ENCODE measurements around the gene ZNF496.

ZNF496 gene

DNA sequence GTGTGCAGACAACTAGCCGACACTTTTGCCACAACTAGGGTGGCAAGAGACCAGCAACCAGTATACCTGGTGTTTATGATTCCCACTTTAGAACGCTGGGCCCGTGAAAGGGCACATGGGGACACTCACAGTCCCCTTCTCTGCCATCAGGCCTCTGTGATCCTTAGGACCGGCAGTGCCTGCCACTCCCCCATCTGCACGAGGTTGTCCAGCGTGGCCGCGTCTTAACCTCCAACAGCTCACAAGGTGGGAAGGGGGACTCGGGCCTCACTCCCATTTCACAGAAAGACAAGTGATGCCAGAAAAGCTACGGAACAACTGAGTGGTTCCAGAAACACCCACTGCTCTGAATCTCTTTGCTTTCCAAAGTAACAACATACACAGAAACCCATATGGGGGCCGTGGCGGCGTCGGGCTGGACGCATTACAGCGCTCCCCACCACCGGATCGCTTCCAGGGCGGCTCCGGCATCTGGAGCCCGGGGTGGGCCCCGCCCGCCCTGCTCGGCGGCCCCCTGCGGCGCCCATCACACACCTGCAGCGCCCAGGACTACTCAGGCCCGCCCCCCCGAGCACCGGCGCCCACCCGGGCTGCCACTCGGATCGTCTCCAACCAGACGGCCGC lies 1.0 kb downstream of the ZNF496 start:
- in situ Hi-C loops (cut with MboI; ENCODE audit: low sequenced_read_pairs) = no loop called here

DNA sequence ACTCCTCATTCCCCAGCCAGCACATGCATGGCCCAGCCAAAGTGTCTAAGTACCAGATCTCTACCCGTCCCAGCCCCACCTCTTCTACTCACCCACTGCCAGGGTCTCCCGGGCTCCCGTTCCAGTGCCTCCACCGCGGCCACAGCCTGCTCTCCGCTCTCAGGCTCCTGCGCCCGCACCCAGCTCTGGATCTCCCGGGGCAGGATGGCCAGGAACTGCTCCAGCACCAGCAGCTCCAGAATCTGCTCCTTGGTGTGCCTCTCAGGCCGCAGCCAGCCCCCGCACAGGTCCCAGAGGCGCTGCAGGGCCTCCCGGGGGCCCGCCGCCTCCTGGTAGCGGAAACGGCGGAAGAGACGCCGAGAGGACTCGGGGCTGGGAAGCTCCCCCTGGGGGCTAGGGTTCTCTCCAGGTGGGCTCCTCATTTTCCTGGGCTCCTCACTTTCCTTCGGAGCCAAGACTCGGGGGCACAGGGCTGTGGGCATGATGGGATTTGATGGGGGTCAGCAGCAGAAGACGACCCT lies 2.5 kb downstream of the ZNF496 start:
- in situ Hi-C loops (cut with MboI; ENCODE audit: low sequenced_read_pairs) = no loop called here

DNA sequence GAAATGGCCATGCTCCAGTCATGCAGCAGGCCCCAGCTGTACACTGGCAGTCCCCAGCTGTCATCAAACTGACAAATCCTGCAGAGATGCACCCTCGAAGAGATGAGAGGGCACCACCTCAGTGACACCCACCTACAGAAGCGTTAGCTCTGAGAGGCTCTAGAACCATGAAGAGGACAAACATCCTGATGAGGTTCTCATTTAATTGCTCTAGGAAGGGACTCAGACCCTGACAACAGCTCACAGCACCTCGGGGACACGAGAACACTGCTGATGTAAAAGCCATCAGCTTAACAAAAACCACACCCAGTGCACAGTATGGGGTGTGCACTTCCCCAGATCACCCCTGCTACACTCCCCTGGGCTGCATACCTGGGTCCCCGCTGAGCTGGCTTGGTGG lies 3.4 kb downstream of the ZNF496 start:
- in situ Hi-C loops (cut with MboI; ENCODE audit: low sequenced_read_pairs) = no loop called here

DNA sequence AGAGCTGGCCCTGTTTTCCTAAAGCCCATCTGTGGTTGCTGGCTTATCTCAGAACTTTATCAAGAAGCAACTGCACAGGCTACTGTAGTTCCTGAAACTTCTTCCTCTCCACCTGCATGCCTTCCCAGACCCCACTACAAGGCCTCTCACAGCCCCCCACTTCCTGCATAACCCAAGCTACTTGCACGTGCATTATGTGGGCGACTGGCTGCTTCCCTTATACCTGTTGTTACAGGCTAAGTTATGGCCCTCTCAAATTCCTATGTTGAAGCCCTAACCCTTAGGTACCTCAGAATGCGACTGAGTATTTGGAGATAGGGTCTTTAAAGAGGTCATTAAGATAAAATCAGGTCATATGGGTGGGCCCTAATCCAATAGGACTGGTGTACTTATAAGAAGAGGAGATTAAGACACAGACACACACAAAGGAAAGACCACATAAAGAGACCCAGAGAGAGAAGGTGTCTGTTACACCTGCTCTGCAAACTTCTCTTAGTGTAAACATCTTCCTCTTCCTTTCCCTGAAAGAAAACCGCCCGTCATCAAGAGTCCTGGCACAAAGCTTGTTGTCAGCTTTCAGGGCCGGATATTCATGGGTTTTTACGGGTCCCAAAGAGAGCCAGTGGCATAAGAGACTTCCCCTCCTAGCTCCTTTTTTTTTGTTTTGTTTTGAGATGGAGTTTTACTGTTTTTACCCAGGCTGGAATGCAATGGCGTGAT lies 5.1 kb downstream of the ZNF496 start:
- in situ Hi-C loops (cut with MboI; ENCODE audit: low sequenced_read_pairs) = no loop called here

DNA sequence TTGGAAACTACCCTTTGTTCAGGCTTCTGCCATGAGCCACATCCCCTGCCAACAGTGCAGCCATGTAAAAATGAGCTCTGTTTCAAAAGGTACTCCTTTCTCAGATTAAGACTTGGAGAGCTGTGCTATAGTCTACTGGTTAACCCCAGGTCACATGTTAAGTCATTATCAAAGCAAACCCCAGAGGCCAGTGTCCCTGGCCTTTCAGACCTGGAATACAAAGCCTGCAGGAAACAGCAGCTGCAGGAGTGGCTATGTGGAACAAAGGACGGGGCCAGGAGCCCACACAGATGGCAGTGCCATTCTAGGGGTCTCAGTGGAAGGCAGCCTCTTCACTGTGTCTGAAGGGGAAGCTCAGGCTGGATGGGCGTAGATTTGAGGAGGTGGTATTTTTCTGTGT lies 6.7 kb downstream of the ZNF496 start:
- in situ Hi-C loops (cut with MboI; ENCODE audit: low sequenced_read_pairs) = no loop called here

DNA sequence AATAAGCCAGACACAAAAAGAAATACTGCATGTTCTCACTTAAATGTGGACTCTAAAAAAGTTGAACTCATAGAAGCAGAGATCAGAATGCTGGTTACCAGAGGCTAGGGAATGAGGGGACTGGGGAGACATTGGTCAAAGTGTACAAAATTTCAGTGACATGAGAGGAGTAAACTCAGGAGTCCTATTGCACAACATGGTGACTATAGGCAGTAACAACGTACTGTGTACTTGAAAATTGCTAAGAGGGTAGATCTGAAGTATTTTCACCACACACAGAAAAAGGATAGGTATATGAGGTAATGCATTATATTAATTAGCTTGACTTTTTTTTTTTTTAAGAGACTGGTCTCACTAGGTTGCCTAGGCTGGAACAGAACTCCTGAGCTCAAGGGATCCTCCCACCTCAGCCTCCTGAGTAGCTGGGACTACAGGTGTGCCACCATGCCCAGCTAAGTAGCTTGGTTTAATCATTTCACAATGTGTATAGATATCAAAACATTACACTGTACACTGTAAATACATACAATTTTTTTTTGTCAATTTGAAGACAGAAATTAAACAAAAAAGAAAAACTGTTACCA lies 7.4 kb downstream of the ZNF496 start:
- in situ Hi-C loops (cut with MboI; ENCODE audit: low sequenced_read_pairs) = no loop called here

DNA sequence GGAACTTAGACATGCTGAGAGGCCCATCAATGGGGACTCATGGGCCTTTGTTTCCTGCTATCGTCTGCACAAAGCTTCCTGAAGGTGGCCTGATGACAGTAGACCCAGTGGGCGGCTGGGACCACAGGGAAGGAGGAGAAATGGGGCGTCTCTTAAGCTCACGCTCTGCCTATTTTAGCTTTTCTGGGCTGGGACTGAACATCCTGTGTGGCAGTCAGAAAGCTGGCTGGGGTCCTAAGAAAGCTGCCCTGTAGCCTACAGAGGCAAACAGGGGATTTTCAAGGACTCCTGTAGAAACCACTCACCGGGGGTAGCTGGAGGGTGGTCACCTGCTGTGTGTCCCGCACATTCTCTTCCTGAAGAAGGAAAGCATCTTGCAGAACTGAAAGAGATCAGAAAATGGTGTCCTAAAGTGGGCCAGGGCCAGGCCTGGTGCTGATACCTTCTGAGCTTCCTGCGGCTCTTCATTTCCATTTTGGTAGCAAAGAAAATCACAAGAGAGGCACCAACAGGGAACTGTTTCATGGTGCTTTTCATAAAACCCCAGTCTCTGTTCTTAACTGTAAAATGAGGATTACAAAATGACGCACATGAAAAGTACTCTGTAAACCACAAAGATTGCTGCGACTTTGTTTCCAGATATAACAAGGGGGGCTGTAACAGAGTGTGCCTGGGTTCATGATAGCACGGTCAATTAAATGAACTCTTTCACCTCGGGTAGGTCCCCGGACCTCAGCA lies 8.6 kb downstream of the ZNF496 start:
- in situ Hi-C loops (cut with MboI; ENCODE audit: low sequenced_read_pairs) = no loop called here

DNA sequence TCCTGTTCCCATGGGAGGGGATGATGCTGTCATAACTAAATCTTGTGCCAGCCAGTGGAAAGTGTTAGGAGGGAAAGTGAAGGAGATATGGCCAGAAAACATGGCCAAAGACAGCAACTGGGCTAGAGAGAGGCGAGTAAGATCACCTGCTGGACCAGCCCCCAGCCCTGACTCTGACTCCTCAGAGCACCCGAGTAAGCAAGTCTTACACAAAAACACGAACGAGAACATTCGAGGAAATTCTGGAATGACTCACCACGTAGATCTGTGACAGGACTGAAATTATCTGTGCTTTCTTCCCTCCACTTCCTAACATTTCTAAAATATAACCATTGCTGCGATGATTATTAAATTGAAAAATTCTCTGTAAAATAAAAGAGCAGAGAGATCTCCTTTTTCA lies 9.2 kb downstream of the ZNF496 start:
- in situ Hi-C loops (cut with MboI; ENCODE audit: low sequenced_read_pairs) = no loop called here

DNA sequence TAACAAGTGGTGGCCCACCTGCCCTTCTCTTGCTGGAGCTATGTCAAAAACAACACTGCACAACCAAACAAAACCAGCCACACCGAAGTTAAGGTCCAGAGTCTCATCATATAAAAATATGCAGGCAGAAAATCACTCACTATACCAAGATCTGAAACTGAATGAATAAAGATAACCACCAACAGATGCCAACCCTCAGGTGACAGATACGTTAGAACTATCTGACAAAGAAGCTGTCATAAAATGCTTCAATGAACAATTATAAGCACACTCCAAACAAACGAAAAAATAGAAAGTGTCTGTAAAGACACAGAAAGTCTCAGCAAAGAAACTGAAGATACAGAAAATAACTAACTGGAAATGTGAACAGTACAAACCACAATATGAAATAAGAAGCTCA lies 14.0 kb downstream of the ZNF496 start:
- in situ Hi-C loops (cut with MboI; ENCODE audit: low sequenced_read_pairs) = no loop called here

DNA sequence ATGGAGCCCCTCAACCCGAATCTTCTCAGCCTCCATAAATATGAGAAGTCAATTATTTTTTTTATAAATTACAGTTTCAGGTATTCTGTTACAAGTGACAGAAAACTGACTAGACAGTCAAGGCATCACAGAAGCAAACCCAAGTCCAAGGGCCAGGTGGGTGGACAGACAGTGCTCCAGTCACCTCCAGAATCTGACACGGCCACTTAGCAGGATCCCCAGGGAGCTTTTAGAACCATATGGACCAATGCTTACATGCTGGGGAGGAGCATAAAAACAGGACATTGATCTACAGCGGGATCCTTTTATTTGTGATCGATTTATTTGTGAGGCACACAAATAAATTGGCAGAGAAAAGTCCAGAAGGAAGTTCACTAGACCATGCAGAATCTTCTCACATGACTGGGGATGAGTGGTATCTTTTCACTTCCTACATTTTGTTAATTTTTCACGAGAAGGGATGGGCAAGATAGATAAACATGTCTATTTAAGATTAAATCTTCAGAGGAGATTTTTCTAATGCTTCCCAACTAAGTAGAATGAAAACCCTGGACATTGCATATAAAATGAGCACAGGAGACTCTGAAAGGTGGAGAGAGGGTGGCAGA lies 15.0 kb downstream of the ZNF496 start:
- in situ Hi-C loops (cut with MboI; ENCODE audit: low sequenced_read_pairs) = no loop called here

DNA sequence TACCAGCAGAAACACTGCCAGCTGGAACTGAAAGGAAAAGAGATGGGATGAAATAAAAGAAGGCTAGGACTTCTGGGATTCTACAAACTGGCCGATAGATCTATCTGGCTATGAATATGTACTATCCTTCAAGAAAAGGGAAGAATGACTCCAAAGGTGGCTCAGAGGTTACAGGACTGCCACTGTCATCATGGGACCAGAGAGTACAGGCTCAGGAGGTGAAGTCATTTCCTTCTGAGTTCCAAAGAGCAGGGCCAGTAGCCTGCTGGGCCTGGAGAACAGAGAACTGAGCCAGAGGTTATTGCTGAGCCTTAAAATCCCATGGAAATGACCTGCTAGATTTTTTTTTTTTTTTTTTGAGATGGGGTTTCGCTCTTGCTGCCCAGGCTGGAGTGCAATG lies 27.6 kb downstream of the ZNF496 start:
- in situ Hi-C loops (cut with MboI; ENCODE audit: low sequenced_read_pairs) = no loop called here

DNA sequence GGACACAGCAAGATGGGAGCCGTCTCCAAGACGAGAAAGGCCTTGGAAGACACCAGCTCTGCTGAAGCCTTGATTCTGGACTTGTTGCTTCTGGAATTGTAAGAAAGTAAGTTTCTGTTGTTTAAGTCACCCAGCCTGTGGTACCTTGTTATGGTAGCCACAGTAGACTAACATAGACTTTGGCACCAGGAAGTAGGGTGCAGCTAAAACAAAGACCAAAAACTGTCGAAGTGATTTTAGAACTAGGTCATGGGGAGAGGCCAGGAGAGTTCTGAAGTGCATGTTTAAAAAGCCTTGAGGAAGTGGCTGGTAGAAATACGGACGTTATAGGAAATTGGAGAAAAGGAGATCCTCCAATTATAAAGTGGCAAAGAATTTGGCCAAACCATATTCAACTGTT lies 28.5 kb downstream of the ZNF496 start:
- in situ Hi-C loops (cut with MboI; ENCODE audit: low sequenced_read_pairs) = no loop called here

DNA sequence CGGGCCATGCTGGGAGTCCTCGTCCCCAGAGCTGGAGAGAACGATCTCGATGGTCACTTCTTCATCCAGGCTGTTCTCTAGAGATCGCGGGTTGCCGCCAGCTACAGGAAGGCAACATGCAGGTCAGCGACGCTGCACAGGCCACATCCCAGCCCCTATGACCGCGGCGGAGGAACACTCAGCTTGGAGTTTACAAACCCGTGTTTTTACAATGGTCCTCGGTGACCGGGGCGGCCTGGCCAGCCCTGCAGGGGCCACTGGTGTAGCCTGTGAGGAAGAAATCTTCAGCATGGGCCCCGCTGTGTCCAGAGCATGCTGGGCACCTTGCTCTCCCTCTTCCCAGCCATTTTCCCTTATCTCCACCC lies 30.5 kb downstream of the ZNF496 start:
- in situ Hi-C loops (cut with MboI; ENCODE audit: low sequenced_read_pairs) = no loop called here

DNA sequence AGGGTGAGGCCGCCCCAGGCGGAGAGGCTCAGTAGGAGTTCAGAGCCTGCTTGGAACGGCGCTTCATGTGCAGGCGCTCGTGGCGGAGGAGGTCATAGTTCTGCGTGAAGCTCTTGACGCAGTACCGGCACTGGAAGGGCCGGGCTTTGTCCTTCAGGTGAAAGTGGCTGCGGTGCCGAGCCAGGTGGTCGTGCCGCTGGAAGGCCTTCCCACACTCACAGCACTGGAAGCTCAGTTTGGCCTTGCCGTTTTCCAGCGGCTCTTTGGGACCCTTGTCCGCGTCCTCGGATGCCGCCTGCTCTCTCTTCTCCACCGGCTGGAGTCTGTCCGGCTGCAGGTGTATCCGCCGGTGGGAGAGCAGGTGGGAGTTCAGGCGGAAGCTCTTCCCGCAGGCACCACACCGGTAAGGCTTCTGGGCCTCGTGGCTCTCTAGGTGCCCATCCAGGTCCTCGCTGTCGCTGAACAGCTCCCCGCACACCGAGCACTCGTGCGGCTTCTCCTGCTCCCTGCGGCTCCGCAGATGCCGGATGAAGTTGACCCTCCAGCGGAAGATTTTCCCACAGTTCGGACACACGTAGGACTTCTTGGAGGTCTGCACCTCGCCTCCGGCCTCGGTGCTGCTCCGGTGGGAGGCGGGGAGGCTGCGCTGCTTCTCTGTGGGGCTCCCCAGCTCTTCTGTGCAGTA lies 31.0 kb downstream of the ZNF496 start:
- in situ Hi-C loops (cut with MboI; ENCODE audit: low sequenced_read_pairs) = no loop called here

DNA sequence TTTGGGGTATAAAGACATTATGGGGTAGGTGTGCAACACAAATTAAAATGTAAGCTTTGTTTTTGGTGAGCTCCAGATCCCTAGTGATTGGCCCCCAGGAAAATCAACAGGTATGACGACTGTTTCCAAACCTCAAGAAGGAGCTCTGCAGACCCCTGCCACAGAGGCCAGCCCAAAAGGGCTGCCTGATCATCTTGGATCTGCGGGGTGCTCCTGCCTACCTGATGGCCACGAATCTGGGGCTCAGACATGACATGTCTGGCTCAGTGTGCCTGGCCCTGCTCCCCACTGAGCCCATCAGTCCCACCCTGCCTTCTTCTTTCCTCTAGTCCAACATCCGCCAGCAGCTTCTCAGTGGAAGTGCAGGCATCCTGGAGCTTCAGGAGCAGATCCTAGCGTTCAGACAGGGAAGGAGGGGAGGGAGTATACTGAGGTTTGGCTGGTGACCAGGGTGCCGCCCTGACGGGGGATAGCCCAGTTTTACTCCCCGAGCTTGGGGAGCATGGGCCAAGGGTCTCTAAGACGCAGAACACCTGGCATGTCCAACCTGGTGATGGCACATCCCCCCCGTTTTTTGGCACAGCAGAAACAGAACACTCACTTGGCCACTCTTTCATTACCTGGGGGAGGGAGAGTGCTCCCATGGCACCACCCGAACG lies 31.8 kb downstream of the ZNF496 start:
- in situ Hi-C loops (cut with MboI; ENCODE audit: low sequenced_read_pairs) = no loop called here

DNA sequence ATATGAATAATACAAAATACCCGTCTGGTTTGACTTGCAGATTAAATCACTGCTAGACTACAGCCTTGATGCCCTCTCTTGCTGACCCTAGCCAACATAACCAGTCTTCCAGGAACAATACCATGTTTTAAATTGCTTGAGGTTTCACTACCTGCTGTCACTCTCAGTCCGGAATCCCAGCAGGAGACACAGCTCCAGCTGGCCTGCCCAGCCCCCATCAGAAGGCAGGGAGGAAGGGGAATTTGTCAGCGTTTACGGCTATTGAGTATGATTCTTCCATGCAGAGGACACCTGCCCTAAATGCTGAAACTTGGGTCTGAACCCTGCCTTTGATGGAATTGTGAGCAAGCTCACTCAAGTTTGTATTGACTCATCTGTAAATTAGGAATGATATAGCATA lies 33.0 kb downstream of the ZNF496 start:
- in situ Hi-C loops (cut with MboI; ENCODE audit: low sequenced_read_pairs) = no loop called here

DNA sequence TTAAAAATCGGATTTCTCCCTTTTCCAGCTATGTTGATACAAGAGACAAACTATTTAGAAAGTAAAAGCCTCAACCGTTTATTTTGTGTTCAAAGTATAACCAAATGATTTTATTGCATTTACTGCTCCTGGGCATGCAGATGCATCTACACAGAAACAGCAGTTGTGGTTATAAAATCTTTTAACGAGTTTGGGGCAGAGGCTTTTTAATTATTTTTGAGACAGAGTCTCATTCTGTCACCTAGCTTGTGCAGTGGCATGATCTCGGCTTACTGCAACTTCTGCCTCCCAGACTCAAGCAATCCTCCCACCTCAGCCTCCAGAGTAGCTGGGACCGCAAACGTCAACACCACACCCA lies 33.6 kb downstream of the ZNF496 start:
- in situ Hi-C loops (cut with MboI; ENCODE audit: low sequenced_read_pairs) = no loop called here

DNA sequence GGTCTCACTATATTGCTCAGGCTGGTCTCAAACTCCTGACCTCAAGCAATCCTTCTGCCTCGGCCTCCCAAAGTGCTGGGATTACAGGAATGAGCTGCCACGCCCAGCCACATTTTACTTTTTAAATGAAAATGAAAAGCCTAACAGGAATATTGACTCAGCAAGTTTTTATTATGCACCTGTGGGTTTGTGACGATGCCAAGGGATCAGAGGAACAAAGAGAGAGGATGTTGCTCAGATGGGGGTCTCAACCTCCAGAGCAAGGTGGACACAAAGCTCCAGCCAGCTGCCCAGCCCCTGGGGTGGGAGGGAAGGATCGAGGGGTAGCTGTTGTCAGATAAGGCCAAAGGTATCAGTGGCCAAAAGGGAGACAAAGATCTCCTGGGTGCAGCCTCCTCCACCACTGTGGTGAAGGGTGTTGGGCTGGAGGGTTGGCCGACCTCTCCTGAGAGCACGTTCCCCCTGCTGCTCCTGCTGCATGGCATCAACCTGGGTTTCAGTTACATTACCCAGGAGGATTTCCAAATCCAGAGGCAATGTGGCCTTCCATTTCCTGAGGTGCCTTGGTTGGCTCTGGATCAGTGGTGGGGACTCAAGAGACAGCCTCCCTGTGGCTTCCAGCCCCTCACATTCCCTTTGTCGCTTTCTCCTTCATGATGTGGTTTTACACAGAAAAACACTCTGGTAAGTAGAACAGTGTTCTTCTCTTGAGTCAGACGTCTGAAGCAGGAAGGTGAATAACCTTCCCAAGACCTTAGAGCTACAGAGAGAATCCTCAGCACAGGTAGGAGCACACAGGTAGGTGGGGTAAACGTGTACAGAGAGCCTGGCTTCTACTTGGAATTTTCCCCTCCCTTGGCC lies 34.2 kb downstream of the ZNF496 start:
- in situ Hi-C loops (cut with MboI; ENCODE audit: low sequenced_read_pairs) = no loop called here

DNA sequence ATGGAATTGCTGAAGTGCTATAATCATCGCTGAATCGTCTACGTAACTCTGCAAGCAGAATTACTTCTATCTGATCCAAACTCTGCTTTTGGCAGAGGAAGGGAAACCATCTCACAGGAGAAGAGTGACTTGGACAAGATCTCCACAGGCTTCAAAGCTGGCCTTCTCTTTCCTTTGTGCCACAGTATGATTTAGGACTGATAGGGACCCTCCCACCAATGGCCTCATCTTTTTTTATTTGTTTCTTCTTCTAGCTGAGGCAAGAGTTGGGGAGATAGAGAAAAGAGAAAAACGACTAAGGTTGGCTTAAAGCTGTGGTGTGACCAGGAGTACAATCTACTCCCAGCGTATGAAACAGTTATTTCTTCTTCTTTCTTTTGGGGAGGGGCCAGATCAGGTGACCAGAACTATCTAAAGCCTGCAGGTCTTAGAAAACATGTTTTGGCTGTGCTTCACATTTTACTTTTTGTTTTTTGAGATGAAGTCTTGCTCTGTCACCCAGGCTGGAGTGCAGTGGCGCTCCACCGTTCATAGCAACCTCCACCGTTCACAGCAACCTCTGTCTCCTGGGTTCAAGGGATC lies 35.0 kb downstream of the ZNF496 start:
- in situ Hi-C loops (cut with MboI; ENCODE audit: low sequenced_read_pairs) = no loop called here

Data from HL-60/S4 treated with phorbol 12-myristate 13-acetate at 8.2 ng/mL for 4 days and 3 days (cell line).